Ovary (tissue), 3 donors: Measurements from ENCODE around the gene CYB561.

Experiments
- EP300 ChIP-seq: sonication (generic); formaldehyde crosslinking; IDR thresholded peaks from one replicate; pipeline ENCODE4 v1.6.1; 2017; ENCODE audit warnings: antibody characterized with exemption
- TF ChIP-seq, protein P1 (sequence below), 3 donors: fragments of 450-650 bp in 2 of 3; fragments of 200-600 bp in 1 of 3; IDR thresholded peaks; one replicate each; pipeline versions ENCODE4 v1.5.1 to v1.8.0; 2016 to 2022; ENCODE audit warnings: antibody characterized with exemption in 3 of 3, mild to moderate bottlenecking in 1 of 3
- donor health status: DM: no; HTN: no; CAD: no.

GRCh38 chr17:63395075-63395805 is 50.9 kb downstream of the CYB561 start:
- TF ChIP-seq, protein P1, sequence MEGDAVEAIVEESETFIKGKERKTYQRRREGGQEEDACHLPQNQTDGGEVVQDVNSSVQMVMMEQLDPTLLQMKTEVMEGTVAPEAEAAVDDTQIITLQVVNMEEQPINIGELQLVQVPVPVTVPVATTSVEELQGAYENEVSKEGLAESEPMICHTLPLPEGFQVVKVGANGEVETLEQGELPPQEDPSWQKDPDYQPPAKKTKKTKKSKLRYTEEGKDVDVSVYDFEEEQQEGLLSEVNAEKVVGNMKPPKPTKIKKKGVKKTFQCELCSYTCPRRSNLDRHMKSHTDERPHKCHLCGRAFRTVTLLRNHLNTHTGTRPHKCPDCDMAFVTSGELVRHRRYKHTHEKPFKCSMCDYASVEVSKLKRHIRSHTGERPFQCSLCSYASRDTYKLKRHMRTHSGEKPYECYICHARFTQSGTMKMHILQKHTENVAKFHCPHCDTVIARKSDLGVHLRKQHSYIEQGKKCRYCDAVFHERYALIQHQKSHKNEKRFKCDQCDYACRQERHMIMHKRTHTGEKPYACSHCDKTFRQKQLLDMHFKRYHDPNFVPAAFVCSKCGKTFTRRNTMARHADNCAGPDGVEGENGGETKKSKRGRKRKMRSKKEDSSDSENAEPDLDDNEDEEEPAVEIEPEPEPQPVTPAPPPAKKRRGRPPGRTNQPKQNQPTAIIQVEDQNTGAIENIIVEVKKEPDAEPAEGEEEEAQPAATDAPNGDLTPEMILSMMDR (IDR thresholded peaks at IDR 0.05) = no peak
- TF ChIP-seq EP300 = no peak
